Peyer's patch (tissue), 4 donors: ENCODE data around the gene LRRC47.

ENCODE experiments used
- POLR2A ChIP-seq, 2 donors: fragments of 450-650 bp; IDR thresholded peaks; one replicate each; pipeline ENCODE4 v1.5.1; 2017; ENCODE audit warnings: antibody characterized with exemption in 2 of 2, mild to moderate bottlenecking in 2 of 2, moderate library complexity in 2 of 2
- TF ChIP-seq, protein P1 (sequence below), 6 experiments: fragments of 450-650 bp in 4 of 6; fragments of 200-600 bp in 2 of 6; sonication (generic) in 1 of 6; IDR thresholded peaks; one replicate each; pipeline ENCODE4 v1.5.1; 2017 to 2019; ENCODE audit warnings: antibody characterized with exemption in 6 of 6, mild to moderate bottlenecking in 3 of 6, moderate library complexity in 1 of 6

GRCh38 chr1:3745071-3745470, 51.2 kb downstream of the LRRC47 start:
- TF ChIP-seq, protein P1, sequence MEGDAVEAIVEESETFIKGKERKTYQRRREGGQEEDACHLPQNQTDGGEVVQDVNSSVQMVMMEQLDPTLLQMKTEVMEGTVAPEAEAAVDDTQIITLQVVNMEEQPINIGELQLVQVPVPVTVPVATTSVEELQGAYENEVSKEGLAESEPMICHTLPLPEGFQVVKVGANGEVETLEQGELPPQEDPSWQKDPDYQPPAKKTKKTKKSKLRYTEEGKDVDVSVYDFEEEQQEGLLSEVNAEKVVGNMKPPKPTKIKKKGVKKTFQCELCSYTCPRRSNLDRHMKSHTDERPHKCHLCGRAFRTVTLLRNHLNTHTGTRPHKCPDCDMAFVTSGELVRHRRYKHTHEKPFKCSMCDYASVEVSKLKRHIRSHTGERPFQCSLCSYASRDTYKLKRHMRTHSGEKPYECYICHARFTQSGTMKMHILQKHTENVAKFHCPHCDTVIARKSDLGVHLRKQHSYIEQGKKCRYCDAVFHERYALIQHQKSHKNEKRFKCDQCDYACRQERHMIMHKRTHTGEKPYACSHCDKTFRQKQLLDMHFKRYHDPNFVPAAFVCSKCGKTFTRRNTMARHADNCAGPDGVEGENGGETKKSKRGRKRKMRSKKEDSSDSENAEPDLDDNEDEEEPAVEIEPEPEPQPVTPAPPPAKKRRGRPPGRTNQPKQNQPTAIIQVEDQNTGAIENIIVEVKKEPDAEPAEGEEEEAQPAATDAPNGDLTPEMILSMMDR (IDR thresholded peaks at IDR 0.05), result no peak
- TF ChIP-seq POLR2A (IDR thresholded peaks at IDR 0.05), result no peak
